ENCODE data around the gene RFX4. TPM values are rescaled to one million over a fixed set of nuclear protein-coding genes. Genes with fewer than 3 reads are reported as not detected.
"Not testable (repeated sequence)": the region's sequence is repeated elsewhere in the genome, so short reads cannot be mapped to it uniquely, and the experiment has no call there.

The RFX4 gene
- total RNA-seq, 4 donors from 2014 or later = not detected

- peaks cover 0 to 24% (median 0%) of the 10 kb centered on the region in 4 donors for H3K27me3 ChIP-seq
- WGBS = 94% methylated on average over 4 of the region's 4 CpGs
- intact Hi-C loops (cut with DNase I) = no loop called here
- no peak for TF ChIP-seq POLR2AphosphoS5 (IDR thresholded peaks at IDR 0.05)
- no peak for TF ChIP-seq POLR2A (IDR thresholded peaks at IDR 0.05; ENCODE audit: low read depth)
- TF ChIP-seq CTCF (IDR thresholded peaks at IDR 0.05) = no peak
- TF ChIP-seq EP300 (IDR thresholded peaks at IDR 0.05) = no peak
- no peak overlapping the region for H3K4me3 ChIP-seq
- H3K4me1 ChIP-seq = no peaks in the 10 kb centered on the region
- DNase-seq (ENCODE audit: extremely low spot score) = no peak
- H3K9me3 ChIP-seq = no peaks in the 10 kb centered on the region
- no peak overlapping the region for H3K27ac ChIP-seq (replicated peaks in 1 of 4)
- H3K36me3 ChIP-seq = no peaks in the 10 kb centered on the region
These were observed 19.3 kb downstream of the RFX4 start for GRCh38 chr12:106602076-106602475.

- Histone ChIP-seq H3K27me3 (peaks cover 0 to 17% (median 0%) of the 10 kb centered on the region in 4 donors), H3K4me3 (no peak overlapping the region), H3K27ac (replicated peaks in 1 of 4) (no peak overlapping the region), H3K9me3 (peaks cover 0 to 7% (median under 1%) of the 10 kb centered on the region in 4 donors), H3K36me3 (no peaks in the 10 kb centered on the region), H3K4me1 (no peaks in the 10 kb centered on the region)
- peak; percentile 72 for DNase-seq (ENCODE audit: extremely low spot score)
- WGBS = 86% methylated on average over 2 of the region's 2 CpGs
- intact Hi-C loops (cut with DNase I) = no loop called here
- TF ChIP-seq CTCF (IDR thresholded peaks at IDR 0.05) = no peak
- no peak for TF ChIP-seq POLR2AphosphoS5 (IDR thresholded peaks at IDR 0.05)
- no peak for TF ChIP-seq POLR2A (IDR thresholded peaks at IDR 0.05; ENCODE audit: low read depth)
- no peak for TF ChIP-seq EP300 (IDR thresholded peaks at IDR 0.05)
These were observed 22.4 kb downstream of the RFX4 start for GRCh38 chr12:106605254-106605653.

- H3K4me3 ChIP-seq; DNase-seq (ENCODE audit: extremely low spot score); H3K27ac ChIP-seq (replicated peaks in 1 of 4); H3K36me3 ChIP-seq; H3K4me1 ChIP-seq; intact Hi-C loops (cut with DNase I); H3K27me3 ChIP-seq: not testable (repeated sequence)
- peaks cover 0 to 21% (median 14%) of the 10 kb centered on the region in 4 donors for H3K9me3 ChIP-seq
- 98% methylated on average over 5 of the region's 5 CpGs for WGBS
These were observed 37.8 kb downstream of the RFX4 start for GRCh38 chr12:106620588-106620987.

GRCh38 chr12:106625976-106626375, 43.2 kb downstream of the RFX4 start:
- intact Hi-C loops (cut with DNase I) = no loop called here

More at GRCh38 chr12:106625976-106626375, 43.2 kb downstream of the RFX4 start:
- Histone ChIP-seq H3K9me3 (peaks cover 0 to 8% (median 5%) of the 10 kb centered on the region in 4 donors), H3K4me3 (no peak overlapping the region), H3K4me1 (no peaks in the 10 kb centered on the region), H3K27ac (replicated peaks in 1 of 4) (no peak overlapping the region), H3K27me3 (no peaks in the 10 kb centered on the region), H3K36me3 (no peaks in the 10 kb centered on the region)
- no peak for DNase-seq (ENCODE audit: extremely low spot score)
- TF ChIP-seq EP300 (IDR thresholded peaks at IDR 0.05) (no peak), POLR2A (IDR thresholded peaks at IDR 0.05; ENCODE audit: low read depth) (no peak), POLR2AphosphoS5 (IDR thresholded peaks at IDR 0.05) (no peak), CTCF (IDR thresholded peaks at IDR 0.05) (no peak)
